K562 (cell line): ENCODE data around the gene ZNF189. TPM values are rescaled to one million over a fixed set of nuclear protein-coding genes. Genes with fewer than 3 reads are reported as not detected.

Source experiments
- ATAC-seq: fragments of 200-7000 bp; cut with Tn5 transposase; 3 replicates; pipeline ENCODE4 v1.9.1; 2020; ENCODE audit warnings: moderate library complexity
- BruUV-seq: library from RNA; stranded (reverse); fragments of 400-500 nt; replicated peaks from 2 replicates; lab custom pipeline; 2021; lab: Mats Ljungman, UMichigan
- CTCF ChIA-PET: fragments of 300-600 bp; formaldehyde crosslinking; extraction: SDS; loops from one replicate; lab custom pipeline; 2021; ENCODE audit warnings: low intra/inter-chr PET ratio; lab: Yijun Ruan, JAX
- POLR2A ChIA-PET: fragments of 300-600, 350-650 bp; sonication (Branson Sonifier 250); formaldehyde crosslinking; extraction: SDS; loops from one replicate; lab custom pipeline; 2021; ENCODE audit warnings: antibody characterized with exemption, inconsistent platforms; lab: Yijun Ruan, JAX
- DNase-seq, 4 experiments: peaks; one replicate each; pipeline versions ENCODE4 v3.0.0 to v3.0.0-alpha.2; 2011 to 2018; ENCODE audit warnings: low spot score in 3 of 4, mixed read lengths in 3 of 4; ENCODE audit errors: extremely low read depth in 1 of 4
- FAIRE-seq: peaks from 2 replicates; lab custom pipeline; 2011; peaks lifted over from hg19 to GRCh38; lab: Jason Lieb, UNC
- H2AFZ ChIP-seq: 2 replicates; pipeline ENCODE4 v1.6.0; 2011; ENCODE audit warnings: low read depth, low read length, control low read depth, inconsistent platforms
- H3K27ac ChIP-seq: fragments of 200-600 bp; 3 replicates; pipeline ENCODE4 v1.8.0; 2011; ENCODE audit warnings: low read depth, mild to moderate bottlenecking, control low read depth, inconsistent platforms, low read length, moderate library complexity, mixed read lengths; ENCODE audit errors: extremely low read depth
- H3K27me3 ChIP-seq, 2 experiments: fragments of 300-600 bp in 1 of 2; 2 replicates in 1 of 2; 3 replicates in 1 of 2; pipeline versions ENCODE4 v1.6.0 to v1.8.0; 2011; ENCODE audit warnings: inconsistent platforms in 2 of 2, low read length in 2 of 2, mild to moderate bottlenecking in 1 of 2, mixed read lengths in 1 of 2, moderate library complexity in 1 of 2; ENCODE audit not compliant: control insufficient read depth in 2 of 2, insufficient read depth in 2 of 2
- H3K36me3 ChIP-seq: fragments of 300-600 bp; 3 replicates; pipeline ENCODE4 v1.8.0; 2011; ENCODE audit warnings: mild to moderate bottlenecking, low read length, inconsistent platforms; ENCODE audit not compliant: control insufficient read depth, insufficient read depth
- H3K4me1 ChIP-seq, 2 experiments: fragments of 200-600 bp in 1 of 2; replicated peaks in 1 of 2; 2 replicates in 1 of 2; 3 replicates in 1 of 2; pipeline versions ENCODE4 v1.5.1 to v1.8.0; 2011; ENCODE audit warnings: inconsistent platforms in 2 of 2, low read length in 2 of 2, mild to moderate bottlenecking in 1 of 2, mixed read lengths in 1 of 2, moderate library complexity in 1 of 2; ENCODE audit not compliant: control insufficient read depth in 2 of 2, insufficient read depth in 2 of 2
- H3K4me2 ChIP-seq: 2 replicates; pipeline ENCODE4 v1.6.1; 2011; ENCODE audit warnings: low read length, control low read depth, inconsistent platforms, mixed read lengths; ENCODE audit not compliant: insufficient read depth
- H3K4me3 ChIP-seq: fragments of 200-600 bp; sonication (generic), shearing (Covaris generic); 2 replicates; pipeline ENCODE4 v1.5.1; 2016; ENCODE audit warnings: control low read depth, inconsistent platforms
- H3K79me2 ChIP-seq: fragments of 200-600 bp; 3 replicates; pipeline ENCODE4 v1.8.0; 2011; ENCODE audit warnings: low read length, inconsistent platforms; ENCODE audit not compliant: control insufficient read depth, insufficient read depth
- H3K9ac ChIP-seq, 2 experiments: 2 replicates each; pipeline versions ENCODE4 v1.6.0 to v1.6.1; 2011; ENCODE audit warnings: low read depth in 2 of 2, low read length in 2 of 2, control low read depth in 1 of 2, inconsistent platforms in 1 of 2, mild to moderate bottlenecking in 1 of 2, mixed read lengths in 1 of 2; ENCODE audit not compliant: insufficient read depth in 1 of 2
- H3K9me1 ChIP-seq: one replicate; pipeline ENCODE4 v1.6.0; 2011; ENCODE audit warnings: inconsistent platforms, mild to moderate bottlenecking, low read length, moderate library complexity; ENCODE audit not compliant: control insufficient read depth, insufficient read depth
- H3K9me3 ChIP-seq: replicated peaks from 2 replicates; pipeline ENCODE4 v1.5.1; 2011; ENCODE audit warnings: low read depth, low read length, inconsistent platforms; ENCODE audit not compliant: control insufficient read depth, insufficient read depth
- H4K20me1 ChIP-seq: replicated peaks from 2 replicates; pipeline ENCODE4 v1.6.1; 2011; ENCODE audit warnings: low read length, inconsistent platforms, mixed read lengths; ENCODE audit not compliant: control insufficient read depth, insufficient read depth
- GTF2E2 ChIP-seq: fragments of 200-800 bp; sonication (Bioruptor generic); IDR thresholded peaks from 2 replicates; pipeline ENCODE4 v1.6.1; 2016; ENCODE audit warnings: missing genetic modification characterization, missing compliant biosample characterization
- HNRNPUL1 ChIP-seq: fragments of 200-400 bp; formaldehyde crosslinking; IDR thresholded peaks from 2 replicates; pipeline ENCODE4 v1.6.1; 2017; ENCODE audit warnings: low read length
- NELFE ChIP-seq: IDR thresholded peaks from 2 replicates; pipeline ENCODE4 v1.6.1; 2011; ENCODE audit warnings: mild to moderate bottlenecking; ENCODE audit not compliant: insufficient read depth, insufficient read length
- PTTG1 ChIP-seq: fragments of 450-650 bp; IDR thresholded peaks from 2 replicates; pipeline ENCODE4 v1.6.1; 2016; ENCODE audit warnings: low read depth, mild to moderate bottlenecking, missing genetic modification characterization, missing compliant biosample characterization
- SMARCA5 ChIP-seq: fragments of 450-650 bp; IDR thresholded peaks from 2 replicates; pipeline ENCODE4 v1.6.1; 2016
- SRSF3 ChIP-seq: fragments of 200-400 bp; formaldehyde crosslinking; IDR thresholded peaks from 2 replicates; pipeline ENCODE4 v1.6.1; 2016; ENCODE audit warnings: mild to moderate bottlenecking, low read length, moderate library complexity; ENCODE audit not compliant: insufficient read depth
- STAG1 ChIP-seq: sonication (generic); formaldehyde crosslinking; IDR thresholded peaks from 2 replicates; pipeline ENCODE4 v1.5.0; 2020; ENCODE audit warnings: missing genetic modification reagents, borderline replicate concordance
- ZBED1 ChIP-seq: IDR thresholded peaks from 2 replicates; pipeline ENCODE4 v1.6.1; 2014
- WGBS: fragments of 100-300 bp; shearing (Covaris generic); methylation state at CpG from one replicate; pipeline ENCODE4 v1.1.6; 2016; ENCODE audit warnings: low coverage, mixed read lengths; ENCODE audit not compliant: insufficient coverage; ENCODE audit errors: missing lambda C conversion rate; 5-methylcytosine and 5-hydroxymethylcytosine counted together
- in situ Hi-C: fragments of 300-500 bp; cut with MboI; formaldehyde crosslinking; loops from 4 replicates; pipeline ENCODE4 v1.15.0; 2018; ENCODE audit warnings: inconsistent platforms, mixed read lengths
- intact Hi-C: fragments of 100-400 bp; cut with micrococcal nuclease; formaldehyde crosslinking; loops from 2 replicates; pipeline ENCODE4 v1.14.2; 2022
- polyA plus RNA-seq, 8 experiments: library from polyadenylated mRNA; depleted of rRNA in 4 of 8; stranded (reverse) in 5 of 8; unstranded in 3 of 8; fragments of >200 nt; fragmentation: Nextera tagmentation in 2 of 8; fragmentation: Illumina TruSeq in 1 of 8; extraction: Ambion mirVana in 2 of 8; extraction: Trizol in 1 of 8; gene quantifications; 2 replicates each; pipeline versions ENCODE4 v1.2.1 to v1.2.3, GENCODE V29; 2011 to 2014; ENCODE audit warnings: inconsistent platforms in 1 of 8, missing spikeins in 1 of 8
- total RNA-seq, 7 experiments: library from RNA; depleted of rRNA in 6 of 7; stranded (reverse); fragments of >200 nt in 6 of 7; fragmentation: Illumina TruSeq in 2 of 7; extraction: Trizol in 2 of 7; gene quantifications; 2 replicates each; pipeline versions ENCODE4 v1.2.1 to v1.2.3, GENCODE V29; 2011 to 2021; ENCODE audit warnings: low replicate concordance in 1 of 7
- TF ChIP-seq, protein P1 (sequence below), 2 experiments: fragments of 450-650 bp; IDR thresholded peaks; 2 replicates each; pipeline ENCODE4 v1.6.1; 2016; ENCODE audit warnings: mild to moderate bottlenecking in 2 of 2, borderline replicate concordance in 1 of 2, low read depth in 1 of 2, moderate library complexity in 1 of 2
- TF ChIP-seq, protein P2 (sequence below): sonication (generic); formaldehyde crosslinking; IDR thresholded peaks from 2 replicates; pipeline ENCODE4 v1.9.0; 2022; ENCODE audit warnings: mild to moderate bottlenecking, missing genetic modification reagents

Gene ZNF189
- total and polyA plus RNA-seq, 9 of the 15 experiments (the other 6 are each of a cell fraction or from before 2014, with no cell fraction given), result 2.4 to 15.3 (median 6.4) TPM

DNA sequence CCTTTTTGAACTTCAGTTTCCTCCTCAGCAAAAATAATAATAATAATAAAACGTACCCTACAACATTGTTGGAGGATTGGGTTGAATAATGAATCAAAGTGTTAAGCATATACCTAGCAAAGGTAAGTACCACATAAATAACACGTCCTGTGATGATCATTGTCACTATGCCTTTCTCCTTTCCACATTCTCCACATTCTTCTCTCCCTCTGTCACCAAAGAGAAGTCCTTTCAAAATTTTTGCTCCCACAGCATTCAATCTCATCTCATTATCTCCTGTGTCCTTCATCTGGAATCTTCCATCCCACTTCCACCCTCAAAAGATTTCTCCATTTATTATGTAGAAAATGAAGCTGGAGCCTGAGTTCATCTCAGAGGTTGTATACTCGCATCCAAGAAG lies 44.1 kb downstream of the ZNF189 start:
- CTCF ChIA-PET, result no interaction called here
- H3K27ac ChIP-seq, result no peak overlapping the region

DNA sequence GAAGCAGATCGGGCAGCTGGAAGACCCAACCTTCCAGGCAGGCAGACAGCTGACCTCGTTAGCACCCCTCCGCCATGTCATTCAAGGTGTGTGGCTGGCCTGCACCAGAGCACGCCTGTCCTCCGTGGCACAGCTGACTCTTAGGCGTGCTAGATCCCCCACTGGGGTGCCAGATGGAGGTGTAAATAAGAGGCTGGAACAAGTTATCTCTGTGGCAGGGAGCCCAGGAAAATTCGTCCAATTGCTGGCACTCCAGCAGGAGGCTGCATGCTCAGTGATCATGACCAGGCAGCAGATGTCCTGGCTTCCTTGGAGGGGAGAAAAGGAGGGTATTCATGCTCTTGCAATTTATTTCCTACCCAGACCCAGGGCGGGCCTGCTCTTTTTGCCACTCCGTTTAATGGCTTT lies 44.7 kb downstream of the ZNF189 start:
- Histone ChIP-seq H3K9me1 (no peaks in the 10 kb centered on the region), H3K27ac (no peak overlapping the region), H3K9ac (0 out of 4 replicates have a peak overlapping the region, but pooled peaks of 1 of the 2 experiments have one; percentile 19), H3K4me2 (no peak overlapping the region), H3K4me3 (no peak overlapping the region), H3K9me3 (no peaks in the 10 kb centered on the region), H2AFZ (no peak overlapping the region), H3K79me2 (no peaks in the 10 kb centered on the region), H3K27me3 (peaks cover 0 to 8% of the 10 kb centered on the region in 2 experiments; a peak in 1 of 5 replicates), H3K4me1 (no peaks in the 10 kb centered on the region), H3K36me3 (no peaks in the 10 kb centered on the region), H4K20me1 (no peaks in the 10 kb centered on the region)
- DNase-seq (no peak), ATAC-seq (0 out of 3 replicates have a peak, but pooled peaks have one; percentile 38), FAIRE-seq (no peak)
- BruUV-seq, result no TSS peak
- ChIA-PET CTCF (no interaction called here), POLR2A (no interaction called here)
- in situ Hi-C loops (no loop called here), intact Hi-C loops (no loop called here)
- WGBS, result 21% methylated on average over 9 of the region's 9 CpGs
- TF ChIP-seq ZBED1 (no peak), NELFE (no peak)
- TF ChIP-seq, protein P1, sequence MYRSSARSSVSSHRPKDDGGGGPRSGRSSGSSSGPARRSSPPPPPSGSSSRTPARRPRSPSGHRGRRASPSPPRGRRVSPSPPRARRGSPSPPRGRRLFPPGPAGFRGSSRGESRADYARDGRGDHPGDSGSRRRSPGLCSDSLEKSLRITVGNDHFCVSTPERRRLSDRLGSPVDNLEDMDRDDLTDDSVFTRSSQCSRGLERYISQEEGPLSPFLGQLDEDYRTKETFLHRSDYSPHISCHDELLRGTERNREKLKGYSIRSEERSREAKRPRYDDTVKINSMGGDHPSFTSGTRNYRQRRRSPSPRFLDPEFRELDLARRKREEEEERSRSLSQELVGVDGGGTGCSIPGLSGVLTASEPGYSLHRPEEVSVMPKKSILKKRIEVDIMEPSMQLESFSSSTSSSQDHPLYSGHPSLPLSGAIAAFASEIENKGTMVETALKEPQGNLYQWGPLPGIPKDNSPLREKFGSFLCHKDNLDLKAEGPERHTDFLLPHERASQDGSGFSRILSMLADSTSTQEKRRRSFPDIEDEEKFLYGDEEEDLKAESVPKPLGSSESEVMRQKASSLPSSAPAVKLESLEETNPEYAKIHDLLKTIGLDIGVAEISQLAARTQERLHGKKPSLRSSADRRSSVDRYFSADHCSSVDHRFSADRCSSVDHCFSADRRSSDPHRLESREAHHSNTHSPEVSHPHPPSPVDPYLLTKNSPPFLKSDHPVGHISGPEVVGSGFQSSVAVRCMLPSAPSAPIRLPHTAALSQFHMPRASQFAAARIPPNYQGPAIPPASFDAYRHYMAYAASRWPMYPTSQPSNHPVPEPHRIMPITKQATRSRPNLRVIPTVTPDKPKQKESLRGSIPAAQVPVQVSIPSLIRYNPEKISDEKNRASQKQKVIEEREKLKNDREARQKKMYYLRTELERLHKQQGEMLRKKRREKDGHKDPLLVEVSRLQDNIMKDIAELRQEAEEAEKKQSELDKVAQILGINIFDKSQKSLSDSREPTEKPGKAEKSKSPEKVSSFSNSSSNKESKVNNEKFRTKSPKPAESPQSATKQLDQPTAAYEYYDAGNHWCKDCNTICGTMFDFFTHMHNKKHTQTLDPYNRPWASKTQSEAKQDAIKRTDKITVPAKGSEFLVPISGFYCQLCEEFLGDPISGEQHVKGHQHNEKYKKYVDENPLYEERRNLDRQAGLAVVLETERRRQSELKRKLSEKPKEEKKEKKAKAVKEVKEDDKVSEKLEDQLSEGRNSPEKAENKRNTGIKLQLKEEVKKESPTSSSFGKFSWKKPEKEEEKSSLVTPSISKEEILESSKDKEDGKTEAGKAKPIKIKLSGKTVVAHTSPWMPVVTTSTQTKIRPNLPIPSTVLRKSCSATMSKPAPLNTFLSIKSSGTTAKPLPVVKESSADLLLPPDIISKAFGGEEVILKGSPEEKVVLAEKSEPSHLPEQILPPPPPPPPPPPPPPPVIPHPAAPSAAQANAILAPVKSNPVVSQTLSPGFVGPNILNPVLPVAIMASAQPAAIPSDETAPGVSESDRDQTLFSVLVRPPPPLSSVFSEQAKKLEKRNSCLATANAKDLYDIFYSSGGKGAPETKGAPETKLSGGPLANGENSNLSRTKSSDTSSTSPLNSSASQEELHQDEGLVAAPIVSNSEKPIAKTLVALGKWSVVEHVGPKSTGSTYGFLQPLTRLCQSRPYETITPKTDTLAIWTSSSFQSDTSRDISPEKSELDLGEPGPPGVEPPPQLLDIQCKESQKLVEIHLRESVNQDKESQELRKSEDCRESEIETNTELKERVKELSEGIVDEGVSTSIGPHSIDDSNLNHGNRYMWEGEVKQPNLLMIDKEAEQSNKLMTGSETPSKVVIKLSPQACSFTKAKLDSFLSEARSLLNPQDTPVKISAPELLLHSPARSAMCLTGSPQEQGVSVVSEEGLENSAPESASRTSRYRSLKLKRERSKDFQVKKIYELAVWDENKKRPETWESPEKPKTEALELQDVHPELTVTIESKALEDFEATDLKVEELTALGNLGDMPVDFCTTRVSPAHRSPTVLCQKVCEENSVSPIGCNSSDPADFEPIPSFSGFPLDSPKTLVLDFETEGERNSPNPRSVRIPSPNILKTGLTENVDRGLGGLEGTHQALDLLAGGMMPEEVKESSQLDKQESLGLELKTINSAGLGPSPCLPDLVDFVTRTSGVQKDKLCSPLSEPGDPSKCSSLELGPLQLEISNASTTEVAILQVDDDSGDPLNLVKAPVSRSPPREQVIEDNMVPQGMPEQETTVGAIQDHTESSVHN (IDR thresholded peaks at IDR 0.05; ENCODE audit: borderline replicate concordance in 1 of 2, low read depth in 1 of 2), result no peak

More for the DNA sequence above, 44.1 kb downstream of the ZNF189 start:
- intact Hi-C loops, result no loop called here
- no peak overlapping the region for H3K9ac ChIP-seq
- ATAC-seq (no peak), FAIRE-seq (no peak), DNase-seq (no peak)
- H3K4me2 ChIP-seq, result no peak overlapping the region
- in situ Hi-C loops, result no loop called here
- no peaks in the 10 kb centered on the region for H3K79me2 ChIP-seq
- H3K27me3 ChIP-seq, result peaks cover 3 to 8% of the 10 kb centered on the region in 2 experiments; a peak in 2 of 5 replicates
- no peaks in the 10 kb centered on the region for H4K20me1 ChIP-seq
- no TSS peak for BruUV-seq
- H3K36me3 ChIP-seq, result no peaks in the 10 kb centered on the region
- H2AFZ ChIP-seq, result no peak overlapping the region
- 0% methylated on average over 3 of the region's 3 CpGs for WGBS
- H3K9me1 ChIP-seq, result no peaks in the 10 kb centered on the region
- H3K4me1 ChIP-seq, result no peaks in the 10 kb centered on the region
- H3K9me3 ChIP-seq, result no peaks in the 10 kb centered on the region
- POLR2A ChIA-PET, result interaction anchor here (0.7 to 1.1 kb wide), 2 partner anchors 22 to 867 kb away, joined by 3 read pairs; no protein-coding TSS in a partner anchor
- TF ChIP-seq PTTG1 (tag) (no peak), HNRNPUL1 (no peak), SMARCA5 (no peak), GTF2E2 (tag) (no peak), STAG1 (CRISPR knock-in tag) (no peak), SRSF3 (no peak)
- TF ChIP-seq, protein P2, sequence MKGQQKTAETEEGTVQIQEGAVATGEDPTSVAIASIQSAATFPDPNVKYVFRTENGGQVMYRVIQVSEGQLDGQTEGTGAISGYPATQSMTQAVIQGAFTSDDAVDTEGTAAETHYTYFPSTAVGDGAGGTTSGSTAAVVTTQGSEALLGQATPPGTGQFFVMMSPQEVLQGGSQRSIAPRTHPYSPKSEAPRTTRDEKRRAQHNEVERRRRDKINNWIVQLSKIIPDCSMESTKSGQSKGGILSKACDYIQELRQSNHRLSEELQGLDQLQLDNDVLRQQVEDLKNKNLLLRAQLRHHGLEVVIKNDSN, result no peak
- no peak overlapping the region for H3K4me3 ChIP-seq
